K562 treated with DMSO at 1 percent for 24 hours (cell line): ENCODE results near the gene TRAF3IP1. TPM values are rescaled to one million over a fixed set of nuclear protein-coding genes. Genes with fewer than 3 reads are reported as not detected.

Source experiments
- total RNA-seq: library from RNA; unstranded; fragments of 300-600 nt; gene quantifications from 2 replicates; pipeline ENCODE4 v1.2.3, GENCODE V29; 2022; ENCODE audit warnings: low read depth; ENCODE audit not compliant: insufficient read depth

TRAF3IP1 gene
- total RNA-seq = 3.0 TPM in 2 replicates

GRCh38 chr2:238320246-238320647, at the start of gene TRAF3IP1:
TSS of gene TRAF3IP1 (plus strand) at chr2:238320518. CDS start at chr2:238320663, 145 bp downstream.

GRCh38 chr2:238287737-238288649, 32.3 kb upstream of the TRAF3IP1 start, which contains the start of gene PER2:
TSS of gene PER2 (minus strand) at chr2:238288610. CDS start at chr2:238277936, 10,674 bp downstream.

GRCh38 chr2:238426568-238427434, 106.5 kb downstream of the TRAF3IP1 start, which contains the start of gene ASB1:
TSS of gene ASB1 (plus strand) at chr2:238426927. CDS start at chr2:238427071, 144 bp downstream.

Other genes starting within 250 kb of the TRAF3IP1 start
- 0.36 and 0.39 TPM in 2 replicates for gene ESPNL, start 220.2 kb upstream of the TRAF3IP1 start, total RNA-seq
- gene KLHL30, start 181.8 kb upstream of the TRAF3IP1 start, total RNA-seq = not detected in 2 replicates
- 30.0 and 40.2 TPM in 2 replicates for gene ERFE, start 161.5 kb upstream of the TRAF3IP1 start, total RNA-seq
- gene ILKAP, start 116.8 kb upstream of the TRAF3IP1 start, total RNA-seq = 29.3 and 31.5 TPM in 2 replicates
- gene HES6, start 80.5 kb upstream of the TRAF3IP1 start, total RNA-seq = 267 and 302 TPM in 2 replicates
- gene PER2, start 31.9 kb upstream of the TRAF3IP1 start, total RNA-seq = 0.82 and 1.2 TPM in 2 replicates
- gene ASB1, start 106.4 kb downstream of the TRAF3IP1 start, total RNA-seq = 19.7 and 19.9 TPM in 2 replicates